ENCODE results near the gene TAF3. TPM values are rescaled to one million over a fixed set of nuclear protein-coding genes. Genes with fewer than 3 reads are reported as not detected.
A peak's percentile ranks its signal among the peaks of the same experiment; 100 is the strongest.

Gene TAF3
- total RNA-seq (2021; ENCODE audit: unreplicated experiment): 5.5 TPM
- polyA plus RNA-seq (2012; ENCODE audit: insufficient read length): 2.9 TPM
- Bru-seq, nascent RNA: percentile 59 among the genes with signal in this experiment
- BruChase-seq, experiment 1, labeled RNA remaining after a 2-hour chase: percentile 54 among the genes with signal in this experiment
- BruChase-seq, experiment 2, labeled RNA remaining after a 6-hour chase: percentile 53 among the genes with signal in this experiment
- long read RNA-seq, full-length matches to known transcripts: 1 of 24 reads
- long read RNA-seq, partial matches to known transcripts: 19 of 24 reads
- long read RNA-seq, other reads (novel, unspliced or antisense): 4 of 24 reads

GRCh38 chr10:7818295-7819120, at the start of gene TAF3:
TSS of gene TAF3 (plus strand) at chr10:7818505. CDS start at chr10:7818710, 205 bp downstream.
- no TSS peak for BruUV-seq (replicated peaks)
- POLR2A ChIA-PET: no interaction called here
- intact Hi-C loops (cut with micrococcal nuclease; ENCODE audit: unreplicated experiment): no loop called here

More at GRCh38 chr10:7818295-7819120, at the start of gene TAF3:
- in situ Hi-C loops (cut with HindIII; ENCODE audit: low pct_unique_long_range_greater_than_20kb, low sequenced_read_pairs): no loop called here
- peak in 1 of 2 experiments; percentile 10; a peak in 1 of 4 replicates for TF ChIP-seq REST (IDR thresholded peaks at IDR 0.05; ENCODE audit: insufficient read depth in 1 of 2, low read depth in 2 of 2, low read length in 1 of 2)
- TF ChIP-seq POLR2AphosphoS5 (IDR thresholded peaks at IDR 0.05; ENCODE audit: low read depth, low read length): peak; percentile 79
- no peak for TF ChIP-seq CTCF (IDR thresholded peaks at IDR 0.05)
- no peaks in the 10 kb centered on the region for H3K27me3 ChIP-seq (ENCODE audit: control insufficient read depth, insufficient read depth, low read length)
- no peaks in the 10 kb centered on the region for H3K9me3 ChIP-seq (ENCODE audit: control insufficient read depth, insufficient read depth, low read depth, low read length)
- no peak for DNase-seq (ENCODE audit: low read depth, low spot score)
- CTCF ChIA-PET: interaction anchor here (0.7 to 1.0 kb wide), 2 partner anchors 293 to 1484 kb away, joined by 3 to 5 read pairs; no protein-coding TSS in a partner anchor
- peak; percentile 91 for ATAC-seq
- H3K36me3 ChIP-seq (ENCODE audit: control insufficient read depth, insufficient read depth, low read length): no peaks in the 10 kb centered on the region; the same call in 1 of the 2 replicates
- peak within 1 kb of the TSS; percentile 76 for H3K27ac ChIP-seq (ENCODE audit: low read length)
- H3K4me1 ChIP-seq (ENCODE audit: control insufficient read depth, insufficient read depth, low read length): peaks cover 4% of the 10 kb centered on the region; the same call in 1 of the 2 replicates
- H3K4me3 ChIP-seq (ENCODE audit: low read depth in 2 of 2, low read length in 2 of 2): peak within 1 kb of the TSS; percentile 90 to 91

All from Panc1 (cell line).